Smooth muscle cell (in vitro differentiated cells): Measurements from ENCODE around the gene COL9A1. TPM values are rescaled to one million over a fixed set of nuclear protein-coding genes. Genes with fewer than 3 reads are reported as not detected.
A peak's percentile ranks its signal among the peaks of the same experiment; 100 is the strongest.

Experiments used
- DNase-seq: peaks from one replicate; lab custom pipeline; 2025; ENCODE audit not compliant: unreplicated experiment; lab: John Stamatoyannopoulos, UW
- H2AFZ ChIP-seq: fragments of 200-600 bp; sonication (generic); 2 replicates; pipeline ENCODE4 v1.6.0; 2016; ENCODE audit warnings: antibody characterized with exemption, low read depth, mild to moderate bottlenecking
- H3F3A ChIP-seq: fragments of 200-600 bp; sonication (generic); 2 replicates; pipeline ENCODE4 v1.6.0; 2017; ENCODE audit warnings: antibody characterized with exemption, low read depth
- H3K27ac ChIP-seq: fragments of 200-600 bp; sonication (generic); 2 replicates; pipeline ENCODE4 v1.5.1; 2016; ENCODE audit warnings: low read depth, mild to moderate bottlenecking
- H3K27me3 ChIP-seq: fragments of 200-600 bp; sonication (generic); 2 replicates; pipeline ENCODE4 v1.6.1; 2016; ENCODE audit warnings: low read depth, mild to moderate bottlenecking
- H3K36me3 ChIP-seq: fragments of 200-600 bp; sonication (generic); 2 replicates; pipeline ENCODE4 v1.5.1; 2016; ENCODE audit warnings: low read depth
- H3K4me1 ChIP-seq: fragments of 200-600 bp; sonication (generic); 2 replicates; pipeline ENCODE4 v1.5.1; 2016; ENCODE audit warnings: low read depth
- H3K4me2 ChIP-seq: fragments of 200-600 bp; sonication (generic); 2 replicates; pipeline ENCODE4 v1.6.0; 2016; ENCODE audit warnings: mild to moderate bottlenecking
- H3K4me3 ChIP-seq: fragments of 200-600 bp; sonication (generic); 2 replicates; pipeline ENCODE4 v1.5.1; 2016; ENCODE audit warnings: mild to moderate bottlenecking
- H3K79me2 ChIP-seq: fragments of 200-600 bp; sonication (generic); 2 replicates; pipeline ENCODE4 v1.6.0; 2016; ENCODE audit warnings: low read depth, mild to moderate bottlenecking
- H3K9ac ChIP-seq: fragments of 200-600 bp; sonication (generic); 2 replicates; pipeline ENCODE4 v1.6.0; 2016; ENCODE audit warnings: low read depth
- H3K9me3 ChIP-seq: fragments of 200-600 bp; sonication (generic); replicated peaks from 2 replicates; pipeline ENCODE4 v1.5.1; 2016; ENCODE audit warnings: low read depth
- H4K20me1 ChIP-seq: fragments of 200-600 bp; sonication (generic); 2 replicates; pipeline ENCODE4 v1.6.0; 2016; ENCODE audit warnings: low read depth
- WGBS: methylation state at CpG from one replicate; pipeline ENCODE4 v1.1.7; 2016; ENCODE audit warnings: low lambda C conversion rate; 5-methylcytosine and 5-hydroxymethylcytosine counted together
- polyA plus RNA-seq: library from polyadenylated mRNA; unstranded; fragments of >200 nt; fragmentation: Nextera tagmentation; extraction: Ambion mirVana; gene quantifications from 2 replicates; pipeline ENCODE4 v1.2.1, GENCODE V29; 2016
- total RNA-seq: library from RNA; depleted of rRNA; stranded (reverse); fragments of >200 nt; gene quantifications from 2 replicates; pipeline ENCODE4 v1.2.3, GENCODE V29; 2014
- TF ChIP-seq, protein P1 (sequence below): fragments of 200-600 bp; sonication (generic); IDR thresholded peaks from 2 replicates; pipeline ENCODE4 v1.5.1; 2017; ENCODE audit warnings: borderline replicate concordance, mild to moderate bottlenecking, antibody characterized with exemption; ENCODE audit not compliant: insufficient read depth, poor library complexity, severe bottlenecking

COL9A1 gene
- total and polyA plus RNA-seq, 2 experiments from 2014 or later, result not detected

DNA sequence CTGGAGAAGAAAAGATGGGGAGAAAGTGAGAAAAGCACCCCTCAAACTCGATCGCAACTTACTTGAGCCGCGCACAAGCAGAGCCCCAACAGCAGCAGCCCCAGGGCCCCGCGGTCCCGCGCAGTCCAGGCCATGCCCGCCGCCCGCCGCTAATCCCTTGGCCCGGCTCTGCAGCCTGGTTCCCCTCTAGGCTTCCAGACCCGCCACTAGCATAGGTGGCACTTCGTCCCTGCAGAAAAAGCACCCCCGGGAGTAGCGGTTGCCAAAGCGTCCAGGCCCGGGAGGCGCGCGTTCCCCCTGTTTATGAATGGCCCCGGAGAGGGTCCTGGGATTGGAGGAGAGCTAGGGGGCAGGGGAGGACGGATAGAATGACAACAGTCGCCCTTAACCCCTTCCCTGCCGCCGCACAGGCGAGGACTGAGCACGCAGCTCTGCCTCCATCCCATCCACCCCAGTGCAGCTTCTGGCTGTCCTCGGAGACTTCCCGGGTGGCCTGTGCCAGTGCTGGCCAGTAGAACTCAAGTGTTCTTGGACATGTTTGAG lies 19.9 kb downstream of the COL9A1 start:
- peak overlapping the region; percentile 21 for H3K4me3 ChIP-seq

DNA sequence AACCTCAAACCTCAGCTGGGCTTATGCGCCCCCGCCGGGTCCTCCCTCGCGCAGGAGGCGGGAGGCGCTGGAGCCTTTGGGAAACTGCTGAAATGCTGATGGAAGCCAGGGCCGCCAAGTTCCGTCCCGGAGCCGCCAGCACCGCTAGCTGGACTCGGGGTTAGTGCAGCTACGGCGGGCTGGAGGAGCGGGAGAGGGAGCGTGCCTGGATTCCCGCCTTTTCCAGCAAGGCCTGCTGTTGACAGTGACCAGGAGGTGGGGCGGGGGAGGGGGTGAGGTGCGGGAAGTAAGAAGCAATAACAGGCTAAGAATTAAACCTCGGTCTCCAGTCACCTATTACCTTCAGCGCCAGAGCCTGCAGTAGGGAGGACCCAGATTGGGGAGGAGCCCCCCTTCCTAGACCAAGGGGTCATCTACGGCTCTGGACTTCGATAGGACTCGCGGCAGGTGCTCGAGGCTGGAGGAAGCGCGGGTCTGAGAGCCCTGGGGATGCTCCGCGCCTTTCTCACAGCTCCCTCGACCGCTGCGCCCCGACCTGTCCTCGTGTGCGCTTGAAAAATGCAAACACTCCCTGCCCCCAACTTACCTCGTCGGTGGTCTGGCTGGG lies 20.5 kb downstream of the COL9A1 start:
- Histone ChIP-seq H3F3A (no peaks in the 10 kb centered on the region), H3K27me3 (peaks cover 97% of the 10 kb centered on the region), H3K9ac (no peak overlapping the region), H3K79me2 (no peaks in the 10 kb centered on the region), H3K4me1 (peaks cover 5% of the 10 kb centered on the region), H2AFZ (no peak overlapping the region), H3K9me3 (no peaks in the 10 kb centered on the region), H3K36me3 (no peaks in the 10 kb centered on the region), H4K20me1 (no peaks in the 10 kb centered on the region), H3K4me2 (peak overlapping the region; percentile 76), H3K4me3 (peak overlapping the region; percentile 21), H3K27ac (no peak overlapping the region)
- WGBS, result 3% methylated on average over 38 of the region's 39 CpGs
- TF ChIP-seq, protein P1, sequence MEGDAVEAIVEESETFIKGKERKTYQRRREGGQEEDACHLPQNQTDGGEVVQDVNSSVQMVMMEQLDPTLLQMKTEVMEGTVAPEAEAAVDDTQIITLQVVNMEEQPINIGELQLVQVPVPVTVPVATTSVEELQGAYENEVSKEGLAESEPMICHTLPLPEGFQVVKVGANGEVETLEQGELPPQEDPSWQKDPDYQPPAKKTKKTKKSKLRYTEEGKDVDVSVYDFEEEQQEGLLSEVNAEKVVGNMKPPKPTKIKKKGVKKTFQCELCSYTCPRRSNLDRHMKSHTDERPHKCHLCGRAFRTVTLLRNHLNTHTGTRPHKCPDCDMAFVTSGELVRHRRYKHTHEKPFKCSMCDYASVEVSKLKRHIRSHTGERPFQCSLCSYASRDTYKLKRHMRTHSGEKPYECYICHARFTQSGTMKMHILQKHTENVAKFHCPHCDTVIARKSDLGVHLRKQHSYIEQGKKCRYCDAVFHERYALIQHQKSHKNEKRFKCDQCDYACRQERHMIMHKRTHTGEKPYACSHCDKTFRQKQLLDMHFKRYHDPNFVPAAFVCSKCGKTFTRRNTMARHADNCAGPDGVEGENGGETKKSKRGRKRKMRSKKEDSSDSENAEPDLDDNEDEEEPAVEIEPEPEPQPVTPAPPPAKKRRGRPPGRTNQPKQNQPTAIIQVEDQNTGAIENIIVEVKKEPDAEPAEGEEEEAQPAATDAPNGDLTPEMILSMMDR, result no peak
- no peak for DNase-seq

More for the DNA sequence above, 19.9 kb downstream of the COL9A1 start:
- H3K9me3 ChIP-seq, result no peaks in the 10 kb centered on the region
- no peaks in the 10 kb centered on the region for H3F3A ChIP-seq
- TF ChIP-seq, protein P1, result no peak
- no peaks in the 10 kb centered on the region for H3K79me2 ChIP-seq
- 5% methylated on average over 31 of the region's 31 CpGs for WGBS
- no peak overlapping the region for H2AFZ ChIP-seq
- peak overlapping the region; percentile 76 for H3K4me2 ChIP-seq
- no peaks in the 10 kb centered on the region for H3K36me3 ChIP-seq
- H3K4me1 ChIP-seq, result peaks cover 5% of the 10 kb centered on the region
- H4K20me1 ChIP-seq, result no peaks in the 10 kb centered on the region
- no peak overlapping the region for H3K9ac ChIP-seq
- no peak overlapping the region for H3K27ac ChIP-seq
- peaks cover 99% of the 10 kb centered on the region for H3K27me3 ChIP-seq
- no peak for DNase-seq

DNA sequence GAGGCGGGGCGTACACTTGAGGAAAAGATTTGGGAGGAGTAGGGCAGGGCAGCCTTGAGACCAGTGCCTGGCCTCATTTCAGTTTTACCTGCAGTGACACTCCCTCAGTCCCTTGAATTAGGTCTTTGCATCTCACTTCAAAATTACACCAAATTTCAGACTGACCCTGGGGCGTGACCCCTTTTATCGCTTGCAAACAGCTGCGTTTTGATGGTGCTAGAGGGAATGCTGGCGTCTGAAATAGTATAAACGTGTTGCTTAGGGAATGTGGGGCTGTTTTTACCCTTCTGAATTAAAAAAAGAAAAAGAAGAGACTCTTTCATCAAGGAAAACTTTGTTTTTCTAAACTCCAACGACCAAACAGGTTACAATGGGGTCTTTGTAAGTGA lies 21.0 kb downstream of the COL9A1 start:
- no peak overlapping the region for H2AFZ ChIP-seq
- no peak overlapping the region for H3K27ac ChIP-seq
- peaks cover 5% of the 10 kb centered on the region for H3K4me1 ChIP-seq
- TF ChIP-seq, protein P1, result no peak
- peaks cover 97% of the 10 kb centered on the region for H3K27me3 ChIP-seq
- H3K36me3 ChIP-seq, result no peaks in the 10 kb centered on the region
- H3K9ac ChIP-seq, result no peak overlapping the region
- H3K9me3 ChIP-seq, result no peaks in the 10 kb centered on the region
- no peak for DNase-seq
- H3K4me3 ChIP-seq, result peak overlapping the region; percentile 21
- H3F3A ChIP-seq, result no peaks in the 10 kb centered on the region
- H4K20me1 ChIP-seq, result no peaks in the 10 kb centered on the region
- 39% methylated on average over 8 of the region's 8 CpGs for WGBS
- H3K4me2 ChIP-seq, result peak overlapping the region; percentile 76
- H3K79me2 ChIP-seq, result no peaks in the 10 kb centered on the region

DNA sequence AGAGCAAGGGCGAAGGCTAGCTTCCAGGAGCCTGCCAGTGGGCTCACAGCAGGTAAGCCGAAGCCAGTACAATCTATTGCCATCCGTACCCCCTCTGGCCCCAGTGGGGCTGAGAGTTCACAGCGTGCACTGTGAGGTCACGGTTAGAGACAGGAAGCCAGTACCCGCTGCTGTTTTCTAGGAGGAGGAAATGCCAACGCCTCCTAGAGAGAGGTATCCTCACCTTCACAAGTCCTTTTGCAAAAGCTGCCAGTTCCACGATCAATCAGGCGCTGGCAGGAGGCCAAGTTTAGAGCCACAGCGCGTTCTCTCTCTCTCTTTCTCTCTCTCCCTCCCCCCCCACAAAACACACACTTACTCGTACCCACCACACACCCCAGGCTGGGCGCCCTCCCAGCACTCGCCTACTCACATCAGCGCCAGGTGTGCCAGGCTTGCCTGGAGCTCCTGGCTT lies 22.5 kb downstream of the COL9A1 start:
- no peaks in the 10 kb centered on the region for H3K36me3 ChIP-seq

More for the DNA sequence above, 22.5 kb downstream of the COL9A1 start:
- Histone ChIP-seq H4K20me1 (no peaks in the 10 kb centered on the region), H2AFZ (no peak overlapping the region), H3K4me2 (no peak overlapping the region), H3K27ac (no peak overlapping the region), H3K79me2 (no peaks in the 10 kb centered on the region), H3K9ac (no peak overlapping the region), H3K27me3 (peaks cover 92% of the 10 kb centered on the region), H3K4me3 (no peak overlapping the region), H3K9me3 (no peaks in the 10 kb centered on the region), H3K4me1 (peaks cover 5% of the 10 kb centered on the region), H3F3A (no peaks in the 10 kb centered on the region)
- DNase-seq, result no peak
- 55% methylated on average over 15 of the region's 15 CpGs for WGBS
- TF ChIP-seq, protein P1, result no peak
